DMS114 treated with DMSO at 0.1 percent for 48 hours (cell line): ENCODE measurements around the gene NLRC3.
A peak's percentile ranks its signal among the peaks of the same experiment; 100 is the strongest.

ENCODE experiments used
- DNase-seq: peaks from one replicate; lab custom pipeline; 2025; ENCODE audit not compliant: unreplicated experiment; lab: John Stamatoyannopoulos, UW

The NLRC3 gene

DNA sequence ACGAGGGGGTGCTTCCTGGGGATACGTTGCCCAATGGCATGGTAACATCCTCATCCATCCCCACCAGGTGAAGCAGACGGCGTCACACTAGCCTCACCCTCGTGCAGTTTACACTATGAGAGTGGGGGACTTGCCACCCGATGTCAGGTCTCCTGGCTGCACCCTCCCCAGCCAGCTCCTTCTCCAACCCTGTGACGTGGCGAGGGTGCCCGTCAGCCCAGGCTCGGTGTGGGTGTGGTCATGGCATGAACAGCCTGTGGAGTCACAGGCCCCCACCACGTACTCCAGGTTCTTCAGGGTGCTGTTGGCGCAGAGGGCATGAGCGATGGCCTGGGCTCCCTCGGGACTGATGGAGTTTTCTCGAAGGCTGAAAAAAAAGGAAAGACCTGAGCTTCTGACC lies 28.3 kb downstream of the NLRC3 start:
- no peak for DNase-seq

DNA sequence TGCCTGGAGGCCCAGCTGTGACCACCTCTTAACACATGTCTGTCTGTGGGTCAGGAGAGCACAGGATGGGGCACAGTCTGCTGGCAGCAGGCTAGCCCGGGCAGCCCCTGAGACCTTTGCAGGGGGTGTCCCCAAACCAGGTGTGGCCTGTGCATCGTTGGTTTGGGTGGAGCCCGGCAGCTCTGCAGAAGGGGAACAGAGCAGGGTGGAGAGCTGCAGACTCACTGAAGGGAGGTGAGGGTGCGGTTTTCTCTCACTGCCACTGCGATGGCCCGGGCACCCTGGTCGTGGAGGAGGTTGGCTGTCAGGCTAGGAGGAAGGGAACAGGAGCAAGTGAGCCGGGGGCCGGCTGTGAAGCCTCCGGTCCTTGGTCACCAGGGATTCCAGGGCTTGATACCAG lies 28.8 kb downstream of the NLRC3 start:
- DNase-seq = no peak

DNA sequence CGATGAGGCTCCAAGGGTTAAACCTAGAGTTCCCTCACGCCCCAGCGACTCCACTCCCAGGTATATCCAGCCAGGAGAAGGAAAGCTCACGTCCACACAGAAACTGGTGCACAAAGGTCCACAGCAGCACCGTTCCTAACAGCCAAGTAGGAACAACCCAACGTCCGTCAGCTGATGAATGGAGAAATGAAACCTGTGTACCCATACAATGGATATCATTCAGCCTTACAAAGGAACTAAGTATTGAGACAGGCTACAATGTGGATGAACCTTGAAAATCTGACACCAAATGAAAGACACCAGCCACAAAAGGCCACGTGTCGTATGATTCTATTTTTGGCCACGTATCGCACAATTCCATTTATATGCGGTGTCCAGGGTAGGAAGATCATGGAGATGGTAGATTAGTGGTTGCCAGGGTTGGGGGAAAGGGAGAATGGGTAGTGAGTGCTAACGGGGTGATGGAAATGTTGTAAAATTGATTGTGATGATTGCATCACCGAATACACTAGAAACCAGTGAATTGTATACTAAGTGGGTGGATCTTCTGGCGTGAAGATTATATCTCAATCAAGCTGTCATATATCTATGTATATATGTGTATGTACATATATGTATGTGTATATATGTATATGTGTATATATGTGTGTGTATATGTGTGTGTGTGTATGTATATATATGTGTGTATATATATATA lies 30.1 kb downstream of the NLRC3 start:
- DNase-seq = no peak

GRCh38 chr16:3542601-3543373 lies 34.4 kb downstream of the NLRC3 start:
- DNase-seq = no peak

DNA sequence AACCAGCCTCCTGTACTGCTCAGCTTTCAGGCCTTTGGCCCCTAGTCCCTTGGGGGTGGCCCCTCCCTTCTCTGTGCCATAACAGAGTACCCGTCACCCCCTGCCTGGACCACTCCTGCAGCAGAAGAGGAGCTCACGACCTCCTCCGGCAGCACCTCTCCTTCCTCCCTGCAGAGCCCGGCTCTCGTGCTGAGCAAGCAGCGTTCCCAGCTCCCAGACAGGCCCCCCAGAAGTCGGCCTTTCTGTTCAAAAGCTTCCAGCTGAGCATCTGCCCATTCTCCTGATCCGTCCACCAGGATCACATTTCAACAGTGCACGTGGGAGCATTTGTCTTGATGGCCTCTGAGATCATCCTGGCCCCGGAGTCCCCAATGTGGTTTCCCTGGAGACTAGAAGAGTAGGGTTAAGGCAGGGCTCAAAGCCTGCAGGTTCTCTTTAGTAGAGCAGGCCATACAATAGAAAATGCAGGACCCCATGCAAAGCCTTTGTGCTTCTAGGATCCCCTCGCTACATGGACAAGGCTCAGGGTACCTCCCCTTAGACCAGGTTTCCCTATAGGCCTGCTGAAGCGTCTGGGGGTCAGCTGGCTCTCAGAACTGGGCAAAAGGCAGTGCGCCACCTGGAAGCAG lies 35.6 kb downstream of the NLRC3 start:
- DNase-seq = no peak

GRCh38 chr16:3538222-3538621 lies 39.0 kb downstream of the NLRC3 start:
- DNase-seq = no peak

DNA sequence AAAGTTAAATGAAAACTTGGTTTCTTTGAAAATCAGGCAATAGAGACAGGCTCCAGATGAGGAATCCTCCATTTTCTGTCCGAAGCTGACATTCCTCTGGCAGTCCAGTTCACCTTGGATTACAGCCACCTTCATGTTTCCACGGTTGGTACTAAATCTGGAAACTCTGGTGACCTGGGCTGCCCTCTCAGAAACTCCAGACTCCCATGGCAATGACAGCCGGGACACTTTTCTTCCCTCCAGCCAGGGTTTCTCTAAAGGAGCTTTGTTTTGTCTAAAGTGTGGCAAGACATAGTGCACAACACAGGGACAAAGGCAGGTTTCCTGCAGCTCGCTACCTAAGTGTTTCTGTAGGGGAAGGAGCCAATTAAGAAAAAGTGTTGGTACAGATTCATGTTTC lies 40.4 kb downstream of the NLRC3 start:
- DNase-seq = no peak

GRCh38 chr16:3536271-3536731 lies 40.9 kb downstream of the NLRC3 start:
- no peak for DNase-seq

GRCh38 chr16:3534126-3534525 lies 43.1 kb downstream of the NLRC3 start:
- no peak for DNase-seq

GRCh38 chr16:3532741-3533140 lies 44.5 kb downstream of the NLRC3 start:
- DNase-seq = no peak

GRCh38 chr16:3530371-3530914 lies 46.8 kb downstream of the NLRC3 start:
- DNase-seq = no peak

- DNase-seq = no peak
Observed at GRCh38 chr16:3529175-3529574, 48.0 kb downstream of the NLRC3 start.

GRCh38 chr16:3528406-3528805 lies 48.8 kb downstream of the NLRC3 start:
- no peak for DNase-seq

- DNase-seq = peak; percentile 16
Observed at GRCh38 chr16:3527216-3527829, 49.9 kb downstream of the NLRC3 start.

GRCh38 chr16:3525951-3526350 lies 51.3 kb downstream of the NLRC3 start:
- no peak for DNase-seq

- no peak for DNase-seq
Observed at GRCh38 chr16:3523281-3523680, 53.9 kb downstream of the NLRC3 start.

GRCh38 chr16:3520841-3521240 lies 56.4 kb downstream of the NLRC3 start:
- DNase-seq = no peak

GRCh38 chr16:3520413-3520812 lies 56.8 kb downstream of the NLRC3 start:
- no peak for DNase-seq

- no peak for DNase-seq
Observed at GRCh38 chr16:3519581-3519980, 57.6 kb downstream of the NLRC3 start.

GRCh38 chr16:3518986-3519348 lies 58.2 kb downstream of the NLRC3 start:
- DNase-seq = no peak

DNA sequence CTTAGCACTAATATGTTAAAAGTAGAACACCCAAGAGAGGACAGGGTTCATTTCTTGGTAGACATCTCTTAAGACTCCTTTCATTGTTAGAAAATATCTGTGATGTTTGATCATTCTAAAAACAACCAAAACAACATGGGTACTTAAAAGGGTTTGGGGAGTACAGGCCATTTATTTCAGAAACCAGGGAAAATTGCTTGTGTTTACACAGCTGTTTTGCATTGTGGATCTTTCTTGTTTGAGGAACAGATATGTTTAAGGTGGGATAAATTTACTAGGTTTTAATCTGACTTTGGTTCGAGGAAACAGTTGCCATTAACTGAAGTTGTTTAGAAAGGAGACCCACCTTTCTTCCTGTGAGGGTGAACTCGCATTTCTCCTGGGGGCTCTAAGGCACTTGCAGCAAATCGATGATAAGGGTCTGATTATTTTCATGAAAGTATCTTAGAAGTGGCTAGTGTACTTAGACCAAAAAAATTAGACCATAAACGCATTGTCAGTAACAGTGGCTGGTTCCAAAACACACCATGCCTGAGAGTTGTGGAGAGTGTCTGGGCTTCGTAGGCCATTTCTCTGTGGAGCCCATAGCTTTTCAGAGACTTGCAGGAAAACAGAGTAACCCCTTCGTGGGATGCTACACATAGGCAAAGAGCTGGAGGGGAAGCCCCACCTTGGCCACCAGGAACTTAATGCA lies 58.8 kb downstream of the NLRC3 start:
- DNase-seq = no peak
